Muscle layer of colon (tissue), 2 donors: ENCODE data around the gene FAM120AOS.
A peak's percentile ranks its signal among the peaks of the same experiment; 100 is the strongest.
"Not testable (repeated sequence)": the region's sequence is repeated elsewhere in the genome, so short reads cannot be mapped to it uniquely, and the experiment has no call there.

Experiments used
- H3K27ac ChIP-seq: one replicate; pipeline ENCODE4 v1.7.0; 2013; ENCODE audit warnings: low read depth, mild to moderate bottlenecking, low read length, moderate library complexity
- H3K27me3 ChIP-seq, 2 donors: one replicate each; pipeline ENCODE4 v1.7.0; 2013; ENCODE audit warnings: low read length in 2 of 2, mild to moderate bottlenecking in 2 of 2; ENCODE audit not compliant: insufficient read depth in 2 of 2, control insufficient read depth in 1 of 2
- H3K36me3 ChIP-seq: one replicate; pipeline ENCODE4 v1.7.0; 2013; ENCODE audit warnings: mild to moderate bottlenecking, low read length; ENCODE audit not compliant: insufficient read depth
- H3K4me1 ChIP-seq: one replicate; pipeline ENCODE4 v1.7.0; 2013; ENCODE audit warnings: mild to moderate bottlenecking, low read length; ENCODE audit not compliant: insufficient read depth
- H3K4me3 ChIP-seq, 2 donors: one replicate each; pipeline ENCODE4 v1.7.0; 2013; ENCODE audit warnings: low read length in 2 of 2, low read depth in 1 of 2, mild to moderate bottlenecking in 1 of 2, moderate library complexity in 1 of 2
- H3K9ac ChIP-seq: one replicate; pipeline ENCODE4 v1.7.0; 2013; ENCODE audit warnings: low read length
- H3K9me3 ChIP-seq: one replicate; pipeline ENCODE4 v1.7.0; 2013; ENCODE audit warnings: mild to moderate bottlenecking, low read length
- donor health status: abdominal sarcoma.
- donor health status: Adenocarcinoma of cecum.

FAM120AOS gene

GRCh38 chr9:93456022-93456421 lies 2.6 kb upstream of the FAM120AOS start:
- no peak overlapping the region for H3K4me3 ChIP-seq
- H3K9ac ChIP-seq, result no peak overlapping the region
- no peaks in the 10 kb centered on the region for H3K27me3 ChIP-seq
- H3K27ac ChIP-seq, result no peak overlapping the region
- no peaks in the 10 kb centered on the region for H3K9me3 ChIP-seq
- no peaks in the 10 kb centered on the region for H3K36me3 ChIP-seq
- H3K4me1 ChIP-seq, result peaks cover 36% of the 10 kb centered on the region

GRCh38 chr9:93452710-93453046 lies 703 bp downstream of the FAM120AOS start:
- Histone ChIP-seq H3K27me3 (no peaks in the 10 kb centered on the region), H3K9ac (peak overlapping the region; percentile 74), H3K4me1 (peaks cover 31% of the 10 kb centered on the region)

GRCh38 chr9:93451849-93452709 lies 1.3 kb downstream of the FAM120AOS start:
- peaks cover 31% of the 10 kb centered on the region for H3K4me1 ChIP-seq
- peak overlapping the region; percentile 82 to 92 for H3K4me3 ChIP-seq
- H3K9me3 ChIP-seq, result no peaks in the 10 kb centered on the region
- peak overlapping the region; percentile 98 for H3K27ac ChIP-seq
- H3K9ac ChIP-seq, result peak overlapping the region; percentile 74
- no peaks in the 10 kb centered on the region for H3K27me3 ChIP-seq
- H3K36me3 ChIP-seq, result peaks cover 12% of the 10 kb centered on the region

More at GRCh38 chr9:93452710-93453046, 703 bp downstream of the FAM120AOS start:
- no peaks in the 10 kb centered on the region for H3K9me3 ChIP-seq
- peaks cover 6% of the 10 kb centered on the region for H3K36me3 ChIP-seq
- H3K4me3 ChIP-seq, result peak overlapping the region; percentile 82 to 92
- peak overlapping the region; percentile 98 for H3K27ac ChIP-seq

- peak within 1 kb of the TSS; percentile 92 to 96 for H3K4me3 ChIP-seq
- H3K27ac ChIP-seq, result peak within 1 kb of the TSS; percentile 99
- no peaks in the 10 kb centered on the region for H3K27me3 ChIP-seq
- peak within 1 kb of the TSS; percentile 81 for H3K9ac ChIP-seq
- peaks cover 20% of the 10 kb centered on the region for H3K36me3 ChIP-seq
- H3K4me1 ChIP-seq, result peaks cover 27% of the 10 kb centered on the region
- no peaks in the 10 kb centered on the region for H3K9me3 ChIP-seq
Observed at GRCh38 chr9:93450945-93451815, 2.2 kb downstream of the FAM120AOS start, which contains the start of gene FAM120A. Gene FAM120A (plus strand): TSS chr9:93451685. CDS start chr9:93451916, 231 bp downstream.

- Histone ChIP-seq H3K36me3 (peaks cover 28% of the 10 kb centered on the region), H3K4me3 (no peak overlapping the region), H3K9me3 (no peaks in the 10 kb centered on the region), H3K27ac (no peak overlapping the region), H3K4me1 (peaks cover 7% of the 10 kb centered on the region), H3K9ac (no peak overlapping the region), H3K27me3 (no peaks in the 10 kb centered on the region)
Observed at GRCh38 chr9:93447655-93448054, 5.7 kb downstream of the FAM120AOS start.

GRCh38 chr9:93446073-93446472 lies 7.3 kb downstream of the FAM120AOS start:
- Histone ChIP-seq H3K9ac (no peak overlapping the region), H3K4me3 (no peak overlapping the region), H3K27me3 (no peaks in the 10 kb centered on the region), H3K36me3 (peaks cover 28% of the 10 kb centered on the region), H3K9me3 (no peaks in the 10 kb centered on the region), H3K27ac (no peak overlapping the region), H3K4me1 (peaks cover 7% of the 10 kb centered on the region)

GRCh38 chr9:93440896-93441580 lies 12.3 kb downstream of the FAM120AOS start:
- H3K9ac ChIP-seq, result no peak overlapping the region

GRCh38 chr9:93439301-93439700 lies 14.1 kb downstream of the FAM120AOS start:
- not testable (repeated sequence) for H3K27me3 ChIP-seq, H3K9ac ChIP-seq, H3K4me3 ChIP-seq, H3K9me3 ChIP-seq, H3K4me1 ChIP-seq, H3K27ac ChIP-seq, H3K36me3 ChIP-seq

More at GRCh38 chr9:93440896-93441580, 12.3 kb downstream of the FAM120AOS start:
- Histone ChIP-seq H3K27ac (no peak overlapping the region), H3K36me3 (peaks cover 7% of the 10 kb centered on the region), H3K4me1 (no peaks in the 10 kb centered on the region), H3K27me3 (no peaks in the 10 kb centered on the region), H3K9me3 (no peaks in the 10 kb centered on the region), H3K4me3 (no peak overlapping the region)

GRCh38 chr9:93437996-93438395 lies 15.4 kb downstream of the FAM120AOS start:
- no peak overlapping the region for H3K9ac ChIP-seq
- no peaks in the 10 kb centered on the region for H3K36me3 ChIP-seq
- H3K27me3 ChIP-seq, result no peaks in the 10 kb centered on the region
- H3K4me1 ChIP-seq, result no peaks in the 10 kb centered on the region
- H3K9me3 ChIP-seq, result no peaks in the 10 kb centered on the region
- H3K4me3 ChIP-seq, result no peak overlapping the region
- H3K27ac ChIP-seq, result no peak overlapping the region

- Histone ChIP-seq H3K9me3 (no peaks in the 10 kb centered on the region), H3K27ac (no peak overlapping the region), H3K27me3 (no peaks in the 10 kb centered on the region)
Observed at GRCh38 chr9:93436655-93437407, 16.6 kb downstream of the FAM120AOS start.

More at GRCh38 chr9:93436655-93437407, 16.6 kb downstream of the FAM120AOS start:
- Histone ChIP-seq H3K36me3 (no peaks in the 10 kb centered on the region), H3K4me3 (no peak overlapping the region), H3K9ac (no peak overlapping the region), H3K4me1 (no peaks in the 10 kb centered on the region)
